Prostate gland (tissue), 2 donors: ENCODE measurements around the gene TGM2. TPM values are rescaled to one million over a fixed set of nuclear protein-coding genes. Genes with fewer than 3 reads are reported as not detected.
A peak's percentile ranks its signal among the peaks of the same experiment; 100 is the strongest.

ENCODE experiments used
- DNase-seq: peaks from one replicate; pipeline ENCODE4 v3.0.0-alpha.2; 2019; ENCODE audit warnings: low spot score
- H3K27ac ChIP-seq, 2 donors: fragments of 200-600 bp; sonication (generic); 2 replicates each; pipeline ENCODE4 v1.5.1; 2017 to 2019
- H3K27me3 ChIP-seq: fragments of 200-600 bp; sonication (generic); replicated peaks from 2 replicates; pipeline ENCODE4 v1.5.1; 2019; ENCODE audit not compliant: insufficient read depth
- H3K36me3 ChIP-seq, 2 donors: fragments of 200-600 bp; sonication (generic); 1 replicate in 1 of 2; 2 replicates in 1 of 2; pipeline versions ENCODE4 v1.5.1 to v1.8.1; 2017 to 2019
- H3K4me1 ChIP-seq: fragments of 200-600 bp; sonication (generic); replicated peaks from 2 replicates; pipeline ENCODE4 v1.5.1; 2019
- H3K4me3 ChIP-seq, 2 donors: fragments of 200-600 bp; sonication (generic); 2 replicates each; pipeline ENCODE4 v1.5.1; 2017 to 2019
- H3K9me3 ChIP-seq: fragments of 200-600 bp; sonication (generic); 2 replicates; pipeline ENCODE4 v1.5.1; 2017
- CTCF ChIP-seq, 4 experiments: fragments of 200-600 bp in 2 of 4; fragments of 450-650 bp in 2 of 4; sonication (generic) in 2 of 4; IDR thresholded peaks; 1 replicate in 3 of 4; 2 replicates in 1 of 4; pipeline ENCODE4 v1.5.1; 2016 to 2019; ENCODE audit warnings: antibody characterized with exemption in 4 of 4, mild to moderate bottlenecking in 2 of 4, moderate library complexity in 2 of 4
- POLR2A ChIP-seq: fragments of 450-650 bp; IDR thresholded peaks from one replicate; pipeline ENCODE4 v1.6.1; 2016; ENCODE audit warnings: antibody characterized with exemption, mild to moderate bottlenecking
- POLR2AphosphoS5 ChIP-seq: sonication (generic); formaldehyde crosslinking; IDR thresholded peaks from one replicate; pipeline ENCODE4 v1.6.1; 2017; ENCODE audit warnings: antibody characterized with exemption
- WGBS: methylation state at CpG from one replicate; pipeline ENCODE4 v1.1.5; 2018; 5-methylcytosine and 5-hydroxymethylcytosine counted together
- intact Hi-C: fragments of 100-400 bp; cut with DNase I; formaldehyde crosslinking; loops from one replicate; pipeline ENCODE4 v1.14.2; 2022
- total RNA-seq, 2 donors: library from RNA; depleted of rRNA; stranded (reverse); fragments of >200 nt; gene quantifications; one replicate each; pipeline ENCODE4 v1.1.0, GENCODE V29; 2016

The TGM2 gene
- total RNA-seq, 2 donors from 2014 or later = 39.6 to 157 TPM

GRCh38 chr20:38173237-38174156 is 8.4 kb upstream of the TGM2 start:
- H3K4me1 ChIP-seq = no peaks in the 10 kb centered on the region
- no peaks in the 10 kb centered on the region for H3K9me3 ChIP-seq
- no peak overlapping the region for H3K27ac ChIP-seq
- no peak overlapping the region for H3K4me3 ChIP-seq
- TF ChIP-seq POLR2A (no peak), CTCF (IDR thresholded peaks at IDR 0.05) (no peak), POLR2AphosphoS5 (peak; percentile 6)
- no peak for DNase-seq
- intact Hi-C loops = loop anchor here (10.0 kb wide), 1 partner anchor 151 kb away; no protein-coding TSS in a partner anchor
- 34% methylated on average over 14 of the region's 14 CpGs for WGBS
- H3K36me3 ChIP-seq = no peaks in the 10 kb centered on the region
- H3K27me3 ChIP-seq = no peaks in the 10 kb centered on the region

DNA sequence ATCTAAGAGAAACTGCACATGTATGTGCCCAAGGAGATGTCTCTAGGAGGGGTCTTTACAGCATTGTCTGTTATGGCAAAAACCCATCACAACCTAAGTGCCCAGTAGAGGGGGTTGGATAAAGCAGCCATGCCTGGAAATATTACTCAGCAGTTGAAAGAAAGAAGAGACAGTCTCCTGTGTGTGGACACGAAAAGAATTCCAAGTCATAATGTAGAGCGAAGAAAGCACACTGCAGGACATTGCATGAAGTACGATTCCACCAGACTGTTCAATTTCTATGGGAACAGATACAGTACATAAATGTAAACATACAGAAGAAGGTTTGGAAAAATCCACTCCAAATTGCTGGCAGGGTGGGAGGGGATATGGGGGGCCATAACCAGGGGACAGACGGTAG is 7.3 kb upstream of the TGM2 start:
- Histone ChIP-seq H3K36me3 (no peaks in the 10 kb centered on the region), H3K4me1 (no peaks in the 10 kb centered on the region), H3K4me3 (no peak overlapping the region), H3K27ac (no peak overlapping the region), H3K27me3 (no peaks in the 10 kb centered on the region), H3K9me3 (no peaks in the 10 kb centered on the region)
- 43% methylated on average over 4 of the region's 4 CpGs for WGBS
- TF ChIP-seq POLR2A = no peak
- no peak for TF ChIP-seq CTCF (IDR thresholded peaks at IDR 0.05)
- TF ChIP-seq POLR2AphosphoS5 = no peak
- intact Hi-C loops = loop anchor here (10.0 kb wide), 1 partner anchor 152 kb away; no protein-coding TSS in a partner anchor
- no peak for DNase-seq

GRCh38 chr20:38171675-38172043 is 6.6 kb upstream of the TGM2 start:
- no peaks in the 10 kb centered on the region for H3K27me3 ChIP-seq
- peak overlapping the region in 1 of 2 donors; percentile 33 for H3K27ac ChIP-seq
- no peak for DNase-seq
- 75% methylated on average over 4 of the region's 4 CpGs for WGBS
- H3K4me1 ChIP-seq = no peaks in the 10 kb centered on the region
- no peak overlapping the region for H3K4me3 ChIP-seq
- intact Hi-C loops = loop anchor here (10.0 kb wide), 1 partner anchor 153 kb away; no protein-coding TSS in a partner anchor
- TF ChIP-seq CTCF (IDR thresholded peaks at IDR 0.05) (no peak), POLR2AphosphoS5 (no peak), POLR2A (no peak)
- no peaks in the 10 kb centered on the region for H3K36me3 ChIP-seq
- H3K9me3 ChIP-seq = no peaks in the 10 kb centered on the region

- Histone ChIP-seq H3K36me3 (no peaks in the 10 kb centered on the region), H3K27me3 (no peaks in the 10 kb centered on the region), H3K4me1 (no peaks in the 10 kb centered on the region), H3K4me3 (no peak overlapping the region), H3K9me3 (no peaks in the 10 kb centered on the region), H3K27ac (peak overlapping the region in 1 of 2 donors; percentile 33)
- intact Hi-C loops = loop anchor here (10.0 kb wide), 1 partner anchor 154 kb away; no protein-coding TSS in a partner anchor
- no peak for TF ChIP-seq CTCF (IDR thresholded peaks at IDR 0.05)
- no peak for TF ChIP-seq POLR2A
- TF ChIP-seq POLR2AphosphoS5 = no peak
- 34% methylated on average over 11 of the region's 11 CpGs for WGBS
- DNase-seq = no peak
Measured at GRCh38 chr20:38170826-38171674, 6.0 kb upstream of the TGM2 start.
